HL-60 (cell line): ENCODE data around the gene CCSER1.

Source experiments
- DNase-seq, 2 experiments: peaks; one replicate each; pipeline ENCODE4 v3.0.0-alpha.2; 2010 to 2020; ENCODE audit warnings: low read depth in 1 of 2, low spot score in 1 of 2
- H3K27ac ChIP-seq: fragments of 250-450 bp; sonication (Bioruptor Pico); replicated peaks from 2 replicates; pipeline ENCODE4 v1.5.1; 2020; ENCODE audit warnings: mild to moderate bottlenecking, moderate library complexity
- H3K27me3 ChIP-seq: fragments of 250-450 bp; sonication (Bioruptor Pico); 2 replicates; pipeline ENCODE4 v1.5.1; 2021; ENCODE audit warnings: mild to moderate bottlenecking, moderate library complexity; ENCODE audit not compliant: insufficient read depth, poor library complexity, severe bottlenecking
- H3K4me3 ChIP-seq: replicated peaks from 2 replicates; pipeline ENCODE4 v1.5.1; 2011; ENCODE audit warnings: mild to moderate bottlenecking, control low read depth, low read length; ENCODE audit not compliant: insufficient read depth
- GABPA ChIP-seq: IDR thresholded peaks from 2 replicates; pipeline ENCODE4 v1.6.1; 2012; ENCODE audit warnings: low read depth
- POLR2AphosphoS5 ChIP-seq: IDR thresholded peaks from 2 replicates; pipeline ENCODE4 v1.6.1; 2012; ENCODE audit warnings: low read depth
- REST ChIP-seq: IDR thresholded peaks from 2 replicates; pipeline ENCODE4 v1.6.1; 2012; ENCODE audit warnings: low read depth; ENCODE audit not compliant: insufficient replicate concordance
- SPI1 ChIP-seq: IDR thresholded peaks from 2 replicates; pipeline ENCODE4 v1.6.1; 2012; ENCODE audit warnings: low read depth, mild to moderate bottlenecking, borderline replicate concordance
- TF ChIP-seq, protein P1 (sequence below): IDR thresholded peaks from one replicate; pipeline ENCODE4 v1.5.1; 2011; ENCODE audit warnings: low read length, control low read depth, inconsistent platforms; ENCODE audit not compliant: insufficient read depth

The CCSER1 gene

DNA sequence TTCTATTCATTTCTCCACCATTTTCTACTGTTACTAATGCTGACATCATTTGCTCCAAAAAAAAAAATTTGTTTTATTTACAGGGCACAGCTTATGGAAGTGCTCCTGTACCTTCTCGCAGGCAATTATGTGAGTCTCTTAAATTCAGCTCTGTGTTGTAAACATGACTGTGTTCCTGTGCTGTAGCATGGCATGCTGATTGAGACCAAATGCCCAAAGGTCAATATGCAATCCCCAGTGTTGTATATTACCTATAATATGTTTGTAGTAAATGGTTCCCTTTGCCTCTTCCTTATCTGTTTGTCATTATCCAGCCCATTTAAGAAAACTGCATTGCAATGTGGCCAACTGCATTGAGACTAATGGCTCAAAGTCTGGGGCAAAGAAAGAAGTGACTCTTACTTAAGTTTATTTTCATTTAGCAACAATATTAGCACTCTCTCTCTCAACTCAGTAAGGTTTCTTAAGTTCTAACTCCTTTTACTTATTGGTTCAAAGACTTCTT, 1156.6 kb downstream of the CCSER1 start:
- no peaks in the 10 kb centered on the region for H3K27me3 ChIP-seq
- TF ChIP-seq SPI1 (no peak), REST (no peak), GABPA (no peak), POLR2AphosphoS5 (no peak)
- TF ChIP-seq, protein P1, sequence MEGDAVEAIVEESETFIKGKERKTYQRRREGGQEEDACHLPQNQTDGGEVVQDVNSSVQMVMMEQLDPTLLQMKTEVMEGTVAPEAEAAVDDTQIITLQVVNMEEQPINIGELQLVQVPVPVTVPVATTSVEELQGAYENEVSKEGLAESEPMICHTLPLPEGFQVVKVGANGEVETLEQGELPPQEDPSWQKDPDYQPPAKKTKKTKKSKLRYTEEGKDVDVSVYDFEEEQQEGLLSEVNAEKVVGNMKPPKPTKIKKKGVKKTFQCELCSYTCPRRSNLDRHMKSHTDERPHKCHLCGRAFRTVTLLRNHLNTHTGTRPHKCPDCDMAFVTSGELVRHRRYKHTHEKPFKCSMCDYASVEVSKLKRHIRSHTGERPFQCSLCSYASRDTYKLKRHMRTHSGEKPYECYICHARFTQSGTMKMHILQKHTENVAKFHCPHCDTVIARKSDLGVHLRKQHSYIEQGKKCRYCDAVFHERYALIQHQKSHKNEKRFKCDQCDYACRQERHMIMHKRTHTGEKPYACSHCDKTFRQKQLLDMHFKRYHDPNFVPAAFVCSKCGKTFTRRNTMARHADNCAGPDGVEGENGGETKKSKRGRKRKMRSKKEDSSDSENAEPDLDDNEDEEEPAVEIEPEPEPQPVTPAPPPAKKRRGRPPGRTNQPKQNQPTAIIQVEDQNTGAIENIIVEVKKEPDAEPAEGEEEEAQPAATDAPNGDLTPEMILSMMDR, result no peak
- no peak overlapping the region for H3K4me3 ChIP-seq
- DNase-seq, result no peak
- H3K27ac ChIP-seq, result no peak overlapping the region

- TF ChIP-seq POLR2AphosphoS5 (no peak), SPI1 (no peak), GABPA (no peak), REST (no peak)
- TF ChIP-seq, protein P1, result no peak
- H3K27me3 ChIP-seq, result no peaks in the 10 kb centered on the region
- no peak overlapping the region for H3K4me3 ChIP-seq
- no peak for DNase-seq
- H3K27ac ChIP-seq, result no peak overlapping the region
Observed at GRCh38 chr4:91284480-91284879, 1157.3 kb downstream of the CCSER1 start.

GRCh38 chr4:91285487-91285886, 1158.3 kb downstream of the CCSER1 start:
- H3K27ac ChIP-seq, result no peak overlapping the region
- no peaks in the 10 kb centered on the region for H3K27me3 ChIP-seq
- H3K4me3 ChIP-seq, result no peak overlapping the region
- DNase-seq, result no peak
- TF ChIP-seq GABPA (no peak), SPI1 (no peak), POLR2AphosphoS5 (no peak), REST (no peak)
- TF ChIP-seq, protein P1, result no peak
